IMR-90 (cell line): ENCODE results near the gene KLK10. TPM values are rescaled to one million over a fixed set of nuclear protein-coding genes. Genes with fewer than 3 reads are reported as not detected.

ENCODE experiments used
- ATAC-seq: fragments of 200-7000 bp; cut with Tn5 transposase; 2 replicates; pipeline ENCODE4 v1.9.1; 2020; ENCODE audit warnings: low read depth, mild to moderate bottlenecking, moderate library complexity
- BruUV-seq: library from RNA; stranded (reverse); fragments of 400-500 nt; replicated peaks from 2 replicates; lab custom pipeline; 2021; lab: Mats Ljungman, UMichigan
- CTCF ChIA-PET: fragments of 300-600 bp; formaldehyde crosslinking; extraction: SDS; loops from one replicate; lab custom pipeline; 2021; ENCODE audit warnings: antibody characterized with exemption; lab: Yijun Ruan, JAX
- POLR2A ChIA-PET: fragments of 300-600 bp; sonication (Branson Sonifier 250); formaldehyde crosslinking; loops from one replicate; lab custom pipeline; 2022; ENCODE audit warnings: antibody characterized with exemption; ENCODE audit not compliant: unreplicated experiment; lab: Charles Lee
- DNase-seq: peaks from one replicate; pipeline ENCODE4 v3.0.0; 2013
- H2AFZ ChIP-seq: replicated peaks from 2 replicates; pipeline ENCODE3; 2013; ENCODE audit warnings: low read length, mild to moderate bottlenecking; ENCODE audit not compliant: poor library complexity
- H2AK5ac ChIP-seq: 2 replicates; pipeline ENCODE4 v1.6.1; 2013; ENCODE audit warnings: low read depth, low read length, inconsistent platforms
- H2AK9ac ChIP-seq: replicated peaks from 2 replicates; pipeline ENCODE3; 2013; ENCODE audit warnings: mild to moderate bottlenecking, low read depth, low read length, moderate library complexity; ENCODE audit not compliant: poor library complexity
- H2BK120ac ChIP-seq: 2 replicates; pipeline ENCODE4 v1.6.1; 2013; ENCODE audit warnings: low read depth, low read length, inconsistent platforms
- H2BK15ac ChIP-seq: 3 replicates; pipeline ENCODE4 v1.6.1; 2013; ENCODE audit warnings: low read depth, low read length, inconsistent platforms
- H2BK20ac ChIP-seq: 2 replicates; pipeline ENCODE4 v1.6.1; 2013; ENCODE audit warnings: low read depth, mild to moderate bottlenecking, inconsistent platforms, low read length, moderate library complexity
- H2BK5ac ChIP-seq: 2 replicates; pipeline ENCODE4 v1.6.1; 2013; ENCODE audit warnings: mild to moderate bottlenecking, low read depth, low read length, inconsistent platforms; ENCODE audit not compliant: poor library complexity, severe bottlenecking
- H3K14ac ChIP-seq: replicated peaks from 2 replicates; pipeline ENCODE4 v1.6.1; 2013; ENCODE audit warnings: low read depth, low read length, inconsistent platforms
- H3K18ac ChIP-seq: 2 replicates; pipeline ENCODE4 v1.6.1; 2013; ENCODE audit warnings: low read depth, low read length, control low read depth
- H3K23ac ChIP-seq: 2 replicates; pipeline ENCODE4 v1.6.1; 2013; ENCODE audit warnings: low read depth, low read length, inconsistent platforms
- H3K27ac ChIP-seq: 2 replicates; pipeline ENCODE4 v1.5.1; 2013; ENCODE audit warnings: mild to moderate bottlenecking, control low read depth, low read length; ENCODE audit not compliant: insufficient read depth
- H3K27me3 ChIP-seq: 2 replicates; pipeline ENCODE4 v1.6.1; 2013; ENCODE audit warnings: low read length; ENCODE audit not compliant: control insufficient read depth, insufficient read depth
- H3K36me3 ChIP-seq: 2 replicates; pipeline ENCODE4 v1.6.1; 2013; ENCODE audit warnings: low read length, mixed read lengths; ENCODE audit not compliant: control insufficient read depth, insufficient read depth
- H3K4ac ChIP-seq: 2 replicates; pipeline ENCODE4 v1.6.1; 2013; ENCODE audit warnings: low read depth, low read length, inconsistent platforms
- H3K4me1 ChIP-seq: 2 replicates; pipeline ENCODE4 v1.6.1; 2013; ENCODE audit warnings: low read length, mixed read lengths; ENCODE audit not compliant: control insufficient read depth, insufficient read depth
- H3K4me2 ChIP-seq: 2 replicates; pipeline ENCODE4 v1.6.1; 2013; ENCODE audit warnings: low read depth, mild to moderate bottlenecking, control low read depth, low read length, moderate library complexity
- H3K4me3 ChIP-seq: 2 replicates; pipeline ENCODE4 v1.5.1; 2013; ENCODE audit warnings: low read depth, mild to moderate bottlenecking, control low read depth, low read length, moderate library complexity; ENCODE audit not compliant: insufficient read depth
- H3K56ac ChIP-seq: 2 replicates; pipeline ENCODE4 v1.6.1; 2013; ENCODE audit warnings: low read length, inconsistent platforms; ENCODE audit not compliant: insufficient read depth; ENCODE audit errors: extremely low read depth
- H3K79me1 ChIP-seq, 2 experiments: 2 replicates each; pipeline ENCODE4 v1.6.1; 2013; ENCODE audit warnings: low read length in 2 of 2, inconsistent platforms in 1 of 2, low read depth in 1 of 2
- H3K9ac ChIP-seq: 2 replicates; pipeline ENCODE4 v1.6.1; 2013; ENCODE audit warnings: low read depth, low read length, control low read depth
- H3K9me1 ChIP-seq: 2 replicates; pipeline ENCODE4 v1.6.1; 2013; ENCODE audit warnings: low read length, inconsistent platforms; ENCODE audit not compliant: insufficient read depth
- H3K9me3 ChIP-seq: 2 replicates; pipeline ENCODE4 v1.6.1; 2013; ENCODE audit warnings: low read length; ENCODE audit not compliant: control insufficient read depth, insufficient read depth
- H4K20me1 ChIP-seq: 2 replicates; pipeline ENCODE4 v1.6.1; 2013; ENCODE audit warnings: low read length, inconsistent platforms; ENCODE audit not compliant: insufficient read depth
- H4K5ac ChIP-seq: 2 replicates; pipeline ENCODE4 v1.6.1; 2013; ENCODE audit warnings: mild to moderate bottlenecking, low read depth, low read length, control low read depth
- H4K8ac ChIP-seq, 2 experiments: 2 replicates each; pipeline ENCODE4 v1.6.1; 2013; ENCODE audit warnings: low read depth in 2 of 2, low read length in 2 of 2, control low read depth in 1 of 2, inconsistent platforms in 1 of 2
- H4K91ac ChIP-seq: 2 replicates; pipeline ENCODE4 v1.6.1; 2013; ENCODE audit warnings: low read depth, low read length, inconsistent platforms; ENCODE audit not compliant: insufficient read depth
- BHLHE40 ChIP-seq: fragments of 150-350 bp; IDR thresholded peaks from 2 replicates; pipeline ENCODE4 v1.6.1; 2016; ENCODE audit warnings: mild to moderate bottlenecking, low read depth, low read length
- MXI1 ChIP-seq: IDR thresholded peaks from 2 replicates; pipeline ENCODE4 v1.6.1; 2012; ENCODE audit warnings: low read depth, mild to moderate bottlenecking, low read length, moderate library complexity, borderline replicate concordance
- NFE2L2 ChIP-seq: fragments of 150-350 bp; IDR thresholded peaks from 2 replicates; pipeline ENCODE4 v1.6.1; 2016; ENCODE audit warnings: low read depth, mild to moderate bottlenecking, low read length
- POLR2A ChIP-seq: IDR thresholded peaks from 2 replicates; pipeline ENCODE4 v1.6.1; 2012; ENCODE audit warnings: mild to moderate bottlenecking, low read depth, low read length
- RFX5 ChIP-seq: IDR thresholded peaks from 2 replicates; pipeline ENCODE4 v1.8.0; 2012; ENCODE audit warnings: low read depth, mild to moderate bottlenecking, low read length, moderate library complexity
- WGBS, 2 experiments: methylation state at CpG; one replicate each; pipeline versions ENCODE4 v1.1.5 to v1.1.7; 2013; ENCODE audit warnings: missing lambda C conversion rate in 2 of 2; ENCODE audit not compliant: insufficient read length in 1 of 2; ENCODE audit errors: extremely low coverage in 2 of 2; 5-methylcytosine and 5-hydroxymethylcytosine counted together
- dilution Hi-C: fragments of 300-500 bp; cut with HindIII; formaldehyde crosslinking; loops from one replicate; pipeline ENCODE4 v1.14.3; 2018; ENCODE audit warnings: low sequenced_read_pairs; ENCODE audit not compliant: unreplicated experiment
- in situ Hi-C: fragments of 300-500 bp; cut with MboI; formaldehyde crosslinking; loops from 3 replicates; pipeline ENCODE4 v1.14.3; 2019; ENCODE audit warnings: low sequenced_read_pairs, inconsistent platforms, mixed read lengths
- intact Hi-C: fragments of 100-400 bp; cut with micrococcal nuclease; formaldehyde crosslinking; loops from 2 replicates; pipeline ENCODE4 v1.10.0; 2022
- polyA plus RNA-seq, 3 experiments: library from polyadenylated mRNA; depleted of rRNA; stranded (reverse); fragments of >200 nt; gene quantifications; 2 replicates each; pipeline ENCODE4 v1.2.3, GENCODE V29; 2012; ENCODE audit warnings: low replicate concordance in 1 of 3
- total RNA-seq: library from RNA; depleted of rRNA; stranded (reverse); fragments of >200 nt; gene quantifications from 2 replicates; pipeline ENCODE4 v1.2.3, GENCODE V29; 2012
- TF ChIP-seq, protein P1 (sequence below): conservative IDR thresholded peaks from 2 replicates; pipeline ENCODE4 v1.5.1; 2012; ENCODE audit warnings: mild to moderate bottlenecking, low read depth, low read length, improper control_type of control experiment
- TF ChIP-seq, protein P2 (sequence below): fragments of 150-350 bp; IDR thresholded peaks from 2 replicates; pipeline ENCODE4 v1.6.1; 2017; ENCODE audit warnings: mild to moderate bottlenecking, antibody characterized with exemption, low read length, low read depth

KLK10 gene
- total and polyA plus RNA-seq, 2 of the 4 experiments (the other 2 are of a cell fraction), result not detected

DNA sequence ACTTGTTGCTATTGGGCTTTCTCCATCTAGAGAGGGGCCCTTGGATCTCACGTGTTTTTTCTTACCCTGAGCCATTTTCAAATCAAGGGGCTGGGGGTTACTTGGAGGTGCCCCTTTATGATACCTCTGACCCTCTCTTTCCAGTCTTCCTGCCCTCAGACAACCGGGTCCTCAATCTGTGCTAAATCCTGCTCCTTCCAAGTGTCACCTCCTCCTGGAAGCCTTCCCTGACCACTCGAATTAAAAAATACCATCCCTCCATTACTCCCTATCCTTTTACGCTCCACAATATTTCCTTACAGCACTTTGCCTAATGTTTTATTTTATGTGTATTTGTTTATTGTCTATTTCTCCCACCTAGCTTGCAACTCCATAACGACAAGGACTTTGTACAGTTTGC, 21.4 kb downstream of the KLK10 start:
- Histone ChIP-seq H3K9me3 (peaks cover 14% of the 10 kb centered on the region), H3K14ac (no peak overlapping the region), H2AFZ (no peak overlapping the region), H3K79me1 (no peaks in the 10 kb centered on the region), H3K4me2 (no peak overlapping the region), H3K9ac (no peak overlapping the region), H3K4me3 (no peak overlapping the region), H3K36me3 (no peaks in the 10 kb centered on the region), H4K20me1 (no peaks in the 10 kb centered on the region; the same call in 1 of the 2 replicates), H4K8ac (no peak overlapping the region), H2AK9ac (no peak overlapping the region), H3K4ac (no peak overlapping the region), H3K23ac (no peak overlapping the region), H4K5ac (no peak overlapping the region), H3K56ac (no peak overlapping the region), H3K27me3 (no peaks in the 10 kb centered on the region), H3K27ac (no peak overlapping the region), H2BK15ac (no peak overlapping the region), H3K18ac (no peak overlapping the region), H3K9me1 (no peaks in the 10 kb centered on the region), H2BK20ac (no peak overlapping the region), H2BK120ac (no peak overlapping the region), H4K91ac (no peak overlapping the region), H2BK5ac (no peak overlapping the region), H3K4me1 (no peaks in the 10 kb centered on the region), H2AK5ac (no peak overlapping the region)
- DNase-seq, result no peak
- BruUV-seq, result no TSS peak
- dilution Hi-C loops, result no loop called here
- no peak for ATAC-seq
- CTCF ChIA-PET, result no interaction called here
- TF ChIP-seq BHLHE40, result no peak
- TF ChIP-seq, protein P1, sequence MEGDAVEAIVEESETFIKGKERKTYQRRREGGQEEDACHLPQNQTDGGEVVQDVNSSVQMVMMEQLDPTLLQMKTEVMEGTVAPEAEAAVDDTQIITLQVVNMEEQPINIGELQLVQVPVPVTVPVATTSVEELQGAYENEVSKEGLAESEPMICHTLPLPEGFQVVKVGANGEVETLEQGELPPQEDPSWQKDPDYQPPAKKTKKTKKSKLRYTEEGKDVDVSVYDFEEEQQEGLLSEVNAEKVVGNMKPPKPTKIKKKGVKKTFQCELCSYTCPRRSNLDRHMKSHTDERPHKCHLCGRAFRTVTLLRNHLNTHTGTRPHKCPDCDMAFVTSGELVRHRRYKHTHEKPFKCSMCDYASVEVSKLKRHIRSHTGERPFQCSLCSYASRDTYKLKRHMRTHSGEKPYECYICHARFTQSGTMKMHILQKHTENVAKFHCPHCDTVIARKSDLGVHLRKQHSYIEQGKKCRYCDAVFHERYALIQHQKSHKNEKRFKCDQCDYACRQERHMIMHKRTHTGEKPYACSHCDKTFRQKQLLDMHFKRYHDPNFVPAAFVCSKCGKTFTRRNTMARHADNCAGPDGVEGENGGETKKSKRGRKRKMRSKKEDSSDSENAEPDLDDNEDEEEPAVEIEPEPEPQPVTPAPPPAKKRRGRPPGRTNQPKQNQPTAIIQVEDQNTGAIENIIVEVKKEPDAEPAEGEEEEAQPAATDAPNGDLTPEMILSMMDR, result no peak
- no peak for TF ChIP-seq POLR2A
- TF ChIP-seq, protein P2, sequence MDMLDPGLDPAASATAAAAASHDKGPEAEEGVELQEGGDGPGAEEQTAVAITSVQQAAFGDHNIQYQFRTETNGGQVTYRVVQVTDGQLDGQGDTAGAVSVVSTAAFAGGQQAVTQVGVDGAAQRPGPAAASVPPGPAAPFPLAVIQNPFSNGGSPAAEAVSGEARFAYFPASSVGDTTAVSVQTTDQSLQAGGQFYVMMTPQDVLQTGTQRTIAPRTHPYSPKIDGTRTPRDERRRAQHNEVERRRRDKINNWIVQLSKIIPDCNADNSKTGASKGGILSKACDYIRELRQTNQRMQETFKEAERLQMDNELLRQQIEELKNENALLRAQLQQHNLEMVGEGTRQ, result no peak
- TF ChIP-seq NFE2L2, result no peak
- TF ChIP-seq RFX5, result no peak
- no peak for TF ChIP-seq MXI1
- POLR2A ChIA-PET, result no interaction called here
- 100% methylated on average over 2 of the region's 5 CpGs; no CpG with 5 or more reads in 1 of the 2 experiments for WGBS, 2 experiments
- in situ Hi-C loops, result no loop called here
- intact Hi-C loops, result no loop called here
